Duodenal mucosa (tissue), 2 donors: Measurements from ENCODE around the gene COG8.

Experiments used
- H3K27ac ChIP-seq: one replicate; pipeline ENCODE4 v1.7.0; 2013; ENCODE audit warnings: low read depth, low read length
- H3K27me3 ChIP-seq, 2 donors: one replicate each; pipeline ENCODE4 v1.7.0; 2013; ENCODE audit warnings: low read length in 2 of 2, control low read depth in 1 of 2; ENCODE audit not compliant: insufficient read depth in 2 of 2, control insufficient read depth in 1 of 2
- H3K36me3 ChIP-seq, 2 donors: one replicate each; pipeline ENCODE4 v1.7.0; 2013; ENCODE audit warnings: low read length in 2 of 2, control low read depth in 1 of 2; ENCODE audit not compliant: insufficient read depth in 2 of 2, control insufficient read depth in 1 of 2
- H3K4me1 ChIP-seq, 2 donors: one replicate each; pipeline ENCODE4 v1.7.0; 2013; ENCODE audit warnings: low read length in 2 of 2, control low read depth in 1 of 2; ENCODE audit not compliant: insufficient read depth in 2 of 2, control insufficient read depth in 1 of 2
- H3K4me3 ChIP-seq, 2 donors: one replicate each; pipeline ENCODE4 v1.7.0; 2013; ENCODE audit warnings: low read length in 2 of 2, low read depth in 1 of 2
- H3K9ac ChIP-seq, 2 donors: one replicate each; pipeline ENCODE4 v1.7.0; 2013; ENCODE audit warnings: low read length in 2 of 2, low read depth in 1 of 2
- H3K9me3 ChIP-seq, 2 donors: one replicate each; pipeline ENCODE4 v1.7.0; 2013; ENCODE audit warnings: low read length in 2 of 2, control low read depth in 1 of 2; ENCODE audit not compliant: control insufficient read depth in 1 of 2

The COG8 gene

DNA sequence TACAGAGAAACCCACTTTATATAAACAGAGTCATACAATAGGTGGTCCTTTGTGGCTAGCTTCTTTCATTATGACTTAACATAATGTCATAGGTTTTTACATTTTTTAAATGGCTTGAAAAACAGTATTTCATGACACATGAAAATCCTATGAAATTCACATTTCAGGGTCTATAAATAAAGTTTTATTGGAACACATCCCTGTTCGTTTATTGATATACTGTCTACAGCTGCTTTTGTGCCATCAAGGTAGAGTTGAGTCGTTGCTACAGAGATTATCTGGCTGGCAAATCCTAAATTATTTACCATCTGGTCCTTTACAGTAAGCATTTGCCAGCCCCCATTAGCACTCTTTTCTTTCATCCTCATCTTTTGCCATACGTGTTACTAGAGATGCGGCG is 25.9 kb downstream of the COG8 start:
- no peaks in the 10 kb centered on the region for H3K9me3 ChIP-seq
- no peaks in the 10 kb centered on the region for H3K27me3 ChIP-seq
- H3K27ac ChIP-seq, result no peak overlapping the region
- no peak overlapping the region for H3K4me3 ChIP-seq
- H3K4me1 ChIP-seq, result peaks cover 9% of the 10 kb centered on the region in 2 donors
- H3K9ac ChIP-seq, result no peak overlapping the region
- peaks cover 25 to 36% of the 10 kb centered on the region in 2 donors for H3K36me3 ChIP-seq

DNA sequence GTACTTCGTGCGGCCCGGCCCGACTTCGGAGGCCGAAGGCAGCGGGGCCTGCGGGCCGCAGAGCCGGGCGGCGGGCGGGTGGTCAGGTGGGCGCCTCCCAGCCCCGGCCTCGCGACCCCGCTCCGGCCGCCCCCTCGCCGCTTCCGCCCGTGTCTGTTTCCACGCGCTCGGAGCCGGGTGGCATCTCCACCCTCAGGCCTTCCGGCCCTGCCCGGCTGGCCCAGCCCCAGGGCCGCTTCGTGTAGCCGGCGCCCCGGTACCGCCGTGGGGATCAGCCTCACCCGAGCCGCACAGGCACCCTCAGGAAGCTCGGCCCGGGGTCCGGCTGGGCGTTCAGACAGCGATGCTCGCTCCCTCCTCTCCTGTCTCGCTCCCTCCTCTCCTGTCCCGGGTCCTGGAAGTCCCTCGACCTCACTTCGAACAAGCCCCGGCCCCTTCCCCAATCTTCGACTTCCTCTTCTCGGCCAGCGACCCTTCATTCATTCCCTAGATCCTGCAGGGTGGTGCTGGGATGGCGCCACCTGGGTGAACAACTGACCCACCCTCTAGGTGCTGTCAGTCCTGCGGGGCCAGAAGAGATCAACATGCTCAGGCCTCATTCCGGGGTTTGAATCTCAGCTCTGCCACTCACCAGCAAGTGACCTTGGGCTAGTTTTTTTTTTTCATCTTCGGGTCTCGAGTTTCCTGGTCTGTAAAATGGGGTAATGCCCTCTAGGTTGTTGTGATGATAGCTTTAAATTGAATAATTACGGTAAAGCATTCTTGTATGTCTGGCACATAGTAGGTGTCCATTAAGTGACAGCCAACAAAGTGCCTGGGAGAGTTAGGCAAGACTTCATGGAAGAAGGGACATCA is 27.6 kb downstream of the COG8 start:
- peaks cover 19 to 25% of the 10 kb centered on the region in 2 donors for H3K36me3 ChIP-seq
- H3K27me3 ChIP-seq, result no peaks in the 10 kb centered on the region
- peak overlapping the region; percentile 71 to 92 for H3K9ac ChIP-seq
- H3K27ac ChIP-seq, result peak overlapping the region; percentile 85
- H3K4me3 ChIP-seq, result peak overlapping the region; percentile 78 to 89
- no peaks in the 10 kb centered on the region for H3K9me3 ChIP-seq
- peaks cover 9% of the 10 kb centered on the region in 2 donors for H3K4me1 ChIP-seq

DNA sequence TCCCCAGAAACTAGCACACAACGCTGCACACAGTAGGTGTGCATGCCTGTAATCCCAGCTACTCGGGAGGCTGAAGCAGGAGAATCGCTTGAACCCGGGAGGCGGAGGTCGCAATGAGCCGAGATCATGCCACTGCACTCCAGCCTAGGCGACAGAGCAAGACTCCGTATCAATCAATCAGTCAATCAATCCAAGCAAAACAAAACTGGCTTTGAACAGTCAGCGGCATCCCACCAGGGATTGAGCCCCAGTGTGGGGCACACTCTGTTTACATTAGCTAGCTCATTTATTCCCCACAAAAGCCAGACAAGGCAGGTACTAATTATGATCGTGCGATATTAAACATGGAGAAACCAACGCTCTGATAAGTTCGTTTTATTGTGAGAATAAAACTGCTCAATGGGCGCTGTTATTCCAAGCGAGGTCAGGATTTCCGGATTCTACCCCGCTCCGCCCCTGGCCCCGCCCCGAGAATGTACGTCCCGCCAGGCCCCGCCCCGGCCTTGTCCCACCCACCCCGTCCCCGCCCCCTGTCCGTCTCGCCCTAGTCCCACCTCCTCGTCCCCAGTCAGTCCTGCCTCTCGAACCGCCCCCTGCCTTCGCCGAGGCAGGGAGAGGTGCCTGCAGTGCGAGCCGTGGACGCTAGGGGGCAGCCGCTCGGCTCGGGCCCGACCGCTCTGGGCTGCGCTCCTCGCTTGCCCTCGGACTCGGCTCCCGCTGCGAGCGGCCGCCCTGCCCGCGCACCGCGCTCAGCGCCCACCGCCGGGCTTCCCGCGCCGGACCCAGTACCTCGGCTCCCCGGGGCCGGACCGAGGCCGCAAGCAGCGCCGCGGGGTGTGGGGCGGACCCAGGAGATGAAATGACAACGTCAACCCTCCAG is 28.5 kb downstream of the COG8 start, which contains the start of gene VPS4A:
VPS4A (plus strand) TSS at position 698 of the 880 bp plus-strand sequence; CDS start at position 860, 162 bp downstream.
- H3K27ac ChIP-seq, result peak within 1 kb of the TSS; percentile 85

DNA sequence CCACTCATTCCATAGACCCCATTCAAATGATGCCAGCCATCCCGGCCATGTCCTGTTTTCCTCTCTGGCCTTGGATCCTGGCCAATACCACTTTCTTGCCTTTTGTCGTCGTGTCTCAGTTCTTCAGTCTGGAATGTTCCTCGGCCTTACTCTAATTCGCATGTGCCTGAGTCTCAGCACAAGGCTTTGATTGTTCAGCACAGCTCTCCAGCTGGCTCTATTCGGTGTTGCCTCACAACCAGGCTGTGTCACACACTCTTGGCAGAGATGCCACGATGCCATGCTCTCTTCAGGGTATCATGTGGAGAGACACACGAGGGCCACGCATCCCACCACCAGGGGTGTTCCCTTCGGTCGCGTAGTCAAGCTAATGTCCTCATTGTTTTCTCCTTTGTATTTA is 30.0 kb downstream of the COG8 start:
- Histone ChIP-seq H3K9ac (no peak overlapping the region), H3K27ac (no peak overlapping the region), H3K27me3 (no peaks in the 10 kb centered on the region), H3K36me3 (peaks cover 2 to 6% of the 10 kb centered on the region in 2 donors), H3K4me1 (peaks cover 9% of the 10 kb centered on the region in 2 donors), H3K9me3 (no peaks in the 10 kb centered on the region), H3K4me3 (no peak overlapping the region)

More for the DNA sequence above, 28.5 kb downstream of the COG8 start, which contains the start of gene VPS4A:
- Histone ChIP-seq H3K4me1 (peaks cover 9% of the 10 kb centered on the region in 2 donors), H3K4me3 (peak within 1 kb of the TSS; percentile 78 to 89), H3K27me3 (no peaks in the 10 kb centered on the region), H3K36me3 (peaks cover 10 to 16% of the 10 kb centered on the region in 2 donors), H3K9me3 (no peaks in the 10 kb centered on the region), H3K9ac (peak within 1 kb of the TSS; percentile 71 to 92)

DNA sequence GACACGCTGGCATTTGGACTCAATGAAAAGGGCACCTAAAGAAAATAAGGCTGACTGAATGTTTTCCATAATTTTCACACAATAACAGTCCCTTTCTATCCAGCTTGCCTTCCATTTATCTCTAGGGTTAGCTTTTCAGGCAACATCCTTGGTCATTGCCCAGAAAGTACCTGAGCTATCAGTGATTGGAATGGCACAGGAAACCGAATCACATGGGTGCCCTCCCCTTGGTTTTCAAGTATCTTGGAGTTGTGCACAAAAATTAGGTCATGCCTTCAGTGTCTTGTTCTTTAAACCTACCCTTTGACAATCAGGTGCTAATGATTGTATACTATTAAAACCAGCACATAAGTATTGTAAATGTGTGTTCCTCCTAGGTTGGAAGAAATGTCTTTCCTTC is 31.5 kb downstream of the COG8 start:
- H3K36me3 ChIP-seq, result peaks cover 0 to 3% of the 10 kb centered on the region in 2 donors
- no peaks in the 10 kb centered on the region for H3K27me3 ChIP-seq
- peaks cover 9% of the 10 kb centered on the region in 2 donors for H3K4me1 ChIP-seq
- H3K27ac ChIP-seq, result no peak overlapping the region
- no peak overlapping the region for H3K4me3 ChIP-seq
- no peak overlapping the region for H3K9ac ChIP-seq
- no peaks in the 10 kb centered on the region for H3K9me3 ChIP-seq

DNA sequence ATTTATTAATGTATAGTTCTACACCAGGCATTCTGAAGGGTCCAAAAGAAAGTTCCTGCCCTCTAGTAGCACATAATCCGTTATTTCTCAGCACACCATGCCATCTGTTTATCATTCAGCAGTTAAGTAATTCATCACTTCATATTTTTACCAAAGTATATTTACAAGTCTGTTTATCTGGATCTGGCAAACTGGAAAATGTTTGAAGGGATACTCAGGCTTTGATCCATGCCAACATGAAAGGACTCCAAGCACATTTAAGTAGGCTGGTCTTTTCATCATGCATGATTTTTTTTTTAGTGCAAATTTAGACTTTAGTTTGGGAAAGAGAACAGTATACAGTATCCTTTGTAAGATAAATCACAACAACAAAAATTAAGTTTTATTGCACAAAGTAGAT is 32.3 kb downstream of the COG8 start:
- no peaks in the 10 kb centered on the region for H3K27me3 ChIP-seq
- H3K4me1 ChIP-seq, result peaks cover 6% of the 10 kb centered on the region in 2 donors
- H3K36me3 ChIP-seq, result peaks cover 0 to 3% of the 10 kb centered on the region in 2 donors
- H3K9me3 ChIP-seq, result no peaks in the 10 kb centered on the region
- H3K27ac ChIP-seq, result no peak overlapping the region
- H3K9ac ChIP-seq, result no peak overlapping the region
- H3K4me3 ChIP-seq, result no peak overlapping the region

DNA sequence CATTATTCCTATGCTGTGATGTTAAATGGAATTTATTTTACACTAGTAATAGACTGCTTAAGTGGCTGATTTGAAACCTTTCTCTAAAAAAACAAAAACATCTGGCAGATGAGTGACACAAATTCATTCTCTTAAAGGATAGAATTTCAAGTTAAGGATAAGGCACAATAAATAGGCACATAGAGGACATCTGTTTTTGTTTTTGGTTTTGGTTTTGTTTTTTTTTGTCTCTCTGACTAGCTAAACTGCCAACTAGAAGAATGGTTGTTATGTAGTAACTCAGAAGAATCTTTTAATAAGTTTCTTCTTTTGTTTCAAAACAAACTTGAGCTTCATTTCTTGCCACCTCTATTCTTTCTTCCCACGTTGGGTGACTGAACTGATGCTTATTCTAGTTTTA is 33.3 kb downstream of the COG8 start:
- Histone ChIP-seq H3K9me3 (no peaks in the 10 kb centered on the region), H3K9ac (no peak overlapping the region), H3K36me3 (peaks cover 0 to 7% of the 10 kb centered on the region in 2 donors), H3K4me1 (peaks cover 3 to 5% of the 10 kb centered on the region in 2 donors), H3K27ac (no peak overlapping the region), H3K4me3 (no peak overlapping the region), H3K27me3 (no peaks in the 10 kb centered on the region)

DNA sequence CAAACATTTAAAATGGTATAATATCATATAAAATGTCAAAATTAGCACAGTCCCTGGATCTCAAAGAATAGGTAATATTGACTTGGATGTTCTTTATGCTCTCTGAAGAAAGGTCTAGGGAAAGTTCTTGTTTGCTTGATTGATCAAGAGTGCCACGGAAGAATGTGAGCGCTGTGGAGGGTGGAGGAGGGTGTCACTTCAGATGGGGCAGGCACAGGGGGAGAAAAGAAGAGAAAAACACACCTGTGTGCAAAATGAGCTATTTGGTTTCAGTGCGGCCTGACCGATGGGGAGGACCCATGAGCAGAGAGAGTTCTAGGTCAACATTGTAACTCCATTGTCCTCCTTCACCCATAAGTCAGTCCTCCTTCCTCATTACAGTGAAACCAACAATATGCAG is 37.1 kb downstream of the COG8 start:
- Histone ChIP-seq H3K9ac (no peak overlapping the region), H3K27me3 (no peaks in the 10 kb centered on the region), H3K4me1 (no peaks in the 10 kb centered on the region), H3K9me3 (no peaks in the 10 kb centered on the region), H3K36me3 (peaks cover 7 to 24% of the 10 kb centered on the region in 2 donors), H3K4me3 (no peak overlapping the region), H3K27ac (no peak overlapping the region)

DNA sequence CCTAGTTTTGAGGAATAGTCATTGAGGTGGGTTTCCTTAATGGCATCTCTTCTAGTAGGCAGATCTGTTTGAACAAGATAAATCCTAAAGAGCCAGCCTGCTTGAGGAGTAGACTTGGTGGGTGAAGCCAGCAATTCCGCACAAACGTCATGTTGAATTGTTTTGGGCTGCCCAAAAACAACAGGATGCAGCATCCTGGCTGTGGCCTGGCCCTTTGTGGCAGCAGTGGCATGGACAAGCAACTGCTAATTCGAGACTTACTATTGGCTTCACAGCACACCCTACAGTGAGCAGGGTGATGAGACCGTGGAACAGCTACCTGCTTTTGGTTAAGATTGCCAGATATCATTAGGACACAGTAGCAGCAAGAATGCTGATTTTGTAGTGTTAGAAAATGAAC is 37.5 kb downstream of the COG8 start:
- no peak overlapping the region for H3K27ac ChIP-seq
- peaks cover 7 to 24% of the 10 kb centered on the region in 2 donors for H3K36me3 ChIP-seq
- no peaks in the 10 kb centered on the region for H3K27me3 ChIP-seq
- H3K4me3 ChIP-seq, result no peak overlapping the region
- no peaks in the 10 kb centered on the region for H3K4me1 ChIP-seq
- H3K9ac ChIP-seq, result no peak overlapping the region
- no peaks in the 10 kb centered on the region for H3K9me3 ChIP-seq

DNA sequence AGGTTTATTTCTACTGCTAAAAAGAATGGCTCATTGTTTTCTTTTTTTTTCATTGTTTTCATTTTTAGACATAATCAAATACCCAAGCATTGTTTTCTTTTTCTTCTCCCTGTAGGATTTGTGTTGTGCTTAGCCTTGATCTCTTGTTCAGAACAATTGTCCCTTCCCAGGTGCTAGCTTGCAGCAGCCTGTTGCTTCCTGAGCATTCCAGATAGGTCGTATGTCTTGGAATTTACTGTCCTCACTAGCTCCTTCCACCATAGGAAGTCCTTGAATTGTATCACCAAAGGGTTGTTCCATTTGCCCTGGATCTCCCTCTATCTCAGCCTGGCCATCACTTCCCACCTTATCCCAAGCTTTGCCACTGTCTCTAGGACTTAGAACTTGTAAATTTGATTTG is 38.2 kb downstream of the COG8 start:
- Histone ChIP-seq H3K36me3 (peaks cover 7 to 24% of the 10 kb centered on the region in 2 donors), H3K9ac (no peak overlapping the region), H3K9me3 (no peaks in the 10 kb centered on the region), H3K27me3 (no peaks in the 10 kb centered on the region), H3K4me3 (no peak overlapping the region), H3K4me1 (no peaks in the 10 kb centered on the region), H3K27ac (no peak overlapping the region)
